GM19372 (cell line): Measurements from ENCODE around the gene CYP4V2.

ENCODE experiments used
- ATAC-seq: cut with Tn5 transposase; IDR thresholded peaks from one replicate; pipeline ENCODE4 v1.9.1; 2021; ENCODE audit warnings: mild to moderate bottlenecking, low read depth, moderate library complexity; ENCODE audit not compliant: unreplicated experiment

The CYP4V2 gene

DNA sequence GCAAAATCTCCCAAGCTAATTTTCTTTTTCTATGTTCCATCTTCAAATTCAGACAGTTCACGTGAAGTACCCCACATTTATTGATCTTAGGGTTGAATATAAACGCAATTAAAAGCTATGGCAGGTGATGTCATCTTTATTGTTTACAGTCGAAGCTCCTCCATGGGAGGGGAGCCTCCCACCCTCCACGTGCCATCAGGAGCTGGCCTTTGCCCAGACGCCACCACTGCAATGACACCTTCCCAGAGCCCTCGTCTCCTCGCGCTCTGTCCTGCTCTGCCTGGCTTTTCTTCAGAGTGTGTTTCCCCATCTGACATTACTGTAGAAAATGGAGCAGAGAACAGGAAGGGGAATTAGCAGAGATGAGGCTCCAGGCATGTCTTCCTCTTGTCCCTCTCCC lies 18.8 kb upstream of the CYP4V2 start:
- ATAC-seq: no peak

DNA sequence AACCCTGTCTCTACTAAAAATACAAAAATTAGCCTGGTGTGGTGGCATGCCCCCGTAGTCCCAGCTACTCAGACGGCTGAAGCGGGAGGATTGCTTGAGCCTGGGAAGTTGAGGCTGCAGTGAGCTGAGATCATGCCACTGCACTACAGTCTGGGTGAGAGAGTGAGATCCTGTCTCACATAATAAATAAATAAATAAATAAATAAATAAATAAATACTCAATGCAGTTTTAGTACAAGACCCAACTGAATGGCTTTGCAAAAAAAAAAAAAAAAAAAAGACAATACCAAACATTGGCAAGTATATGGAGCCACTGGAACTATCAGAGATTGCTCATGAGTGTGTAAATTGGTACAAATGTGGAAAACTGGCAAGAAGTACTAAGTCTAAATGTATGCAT lies 3.3 kb upstream of the CYP4V2 start:
- no peak for ATAC-seq

DNA sequence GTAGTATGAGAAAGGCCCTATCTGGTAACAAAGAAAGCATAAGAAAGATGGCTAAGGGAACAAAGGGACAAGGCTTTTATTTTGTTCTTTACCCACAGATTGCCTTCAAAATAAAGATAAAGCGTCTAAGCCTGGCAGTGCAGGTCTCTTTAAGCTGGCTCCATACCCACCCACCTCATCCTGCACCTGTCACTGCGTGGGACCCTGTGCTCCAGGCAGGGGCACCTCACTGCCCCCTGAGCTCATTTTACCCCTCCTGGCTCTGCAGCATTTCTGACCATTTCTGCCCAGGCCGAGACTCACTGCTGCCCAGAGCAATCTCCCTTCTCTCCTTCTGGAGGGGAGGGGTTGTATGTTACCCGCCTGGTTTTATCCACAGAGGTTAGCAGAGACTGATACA lies 1.7 kb upstream of the CYP4V2 start:
- no peak for ATAC-seq

DNA sequence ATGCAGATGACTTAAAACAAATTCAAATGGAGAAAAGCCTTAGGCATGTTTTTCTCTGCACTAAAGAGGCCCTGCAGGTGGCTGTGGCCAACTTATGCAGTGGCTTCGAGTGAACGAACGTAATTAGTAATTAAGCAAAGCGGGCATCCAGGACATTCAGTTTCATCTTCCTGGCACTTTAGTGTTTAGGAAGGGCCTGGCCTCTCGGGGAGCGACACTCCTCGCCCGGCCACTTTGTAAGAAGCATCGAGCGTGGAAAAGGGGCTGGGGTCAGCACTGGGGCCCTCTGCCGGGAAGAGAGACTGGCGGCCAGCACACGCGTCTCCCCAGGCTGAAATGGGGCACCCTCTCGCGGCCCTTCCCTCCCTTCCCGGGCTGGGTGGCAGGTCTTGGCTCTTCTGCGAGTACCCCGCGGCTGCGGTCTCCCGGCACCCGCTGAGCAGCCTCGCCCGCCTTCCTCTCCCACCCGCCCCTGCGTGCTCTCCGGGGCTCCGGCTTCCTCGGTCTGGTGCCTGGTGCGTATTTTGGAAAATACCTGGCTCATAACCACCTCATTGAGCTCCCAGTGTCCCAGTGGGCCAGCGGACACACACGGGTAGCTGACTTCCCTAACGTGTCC lies 677 bp upstream of the CYP4V2 start:
- peak; percentile 32 for ATAC-seq

DNA sequence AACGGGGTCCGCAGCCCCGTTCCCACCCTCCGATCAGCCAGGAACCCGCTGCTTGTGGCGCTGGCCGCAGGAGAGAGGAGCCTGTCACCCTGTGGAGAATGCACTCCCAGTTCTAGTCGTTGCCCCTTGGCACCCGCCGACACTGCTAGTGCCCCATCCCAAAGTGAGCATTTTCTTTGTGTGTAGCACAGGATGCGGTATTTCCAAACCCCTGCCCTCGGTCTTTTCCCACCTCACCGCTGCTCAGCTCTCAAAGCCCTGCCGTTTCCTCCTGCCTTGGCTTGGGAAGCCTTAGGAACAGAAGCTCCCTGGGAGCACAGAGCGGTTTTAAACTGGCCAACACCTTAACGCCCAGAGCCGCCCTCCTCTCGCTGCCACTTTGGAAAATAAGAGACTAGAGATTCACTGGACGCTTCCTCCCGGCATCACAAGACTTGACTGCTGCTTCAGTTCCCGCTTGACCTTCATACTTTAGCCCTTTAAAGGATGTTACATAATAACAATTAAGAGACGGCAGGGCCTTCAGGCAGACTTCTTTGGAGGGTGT lies 772 bp downstream of the CYP4V2 start:
- ATAC-seq: no peak

DNA sequence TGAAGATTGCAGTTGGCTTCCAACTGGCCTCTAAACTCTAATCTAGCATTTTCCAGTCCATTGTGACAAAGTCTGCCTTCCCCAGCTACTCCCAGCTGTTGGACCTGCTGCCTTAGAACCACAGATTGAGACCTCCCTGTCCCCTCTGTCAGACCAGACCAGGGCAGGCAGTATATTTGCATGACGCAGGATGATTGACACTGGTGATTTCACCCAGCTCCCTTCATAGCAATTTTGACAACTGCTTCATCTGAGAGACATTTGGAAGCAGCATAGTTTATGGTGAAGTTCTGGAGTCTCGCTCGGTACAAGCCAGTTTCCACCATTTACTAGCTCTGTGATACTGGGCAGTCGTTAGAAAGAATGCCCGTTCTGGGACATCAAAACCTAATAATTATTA lies 2.5 kb downstream of the CYP4V2 start:
- no peak for ATAC-seq

DNA sequence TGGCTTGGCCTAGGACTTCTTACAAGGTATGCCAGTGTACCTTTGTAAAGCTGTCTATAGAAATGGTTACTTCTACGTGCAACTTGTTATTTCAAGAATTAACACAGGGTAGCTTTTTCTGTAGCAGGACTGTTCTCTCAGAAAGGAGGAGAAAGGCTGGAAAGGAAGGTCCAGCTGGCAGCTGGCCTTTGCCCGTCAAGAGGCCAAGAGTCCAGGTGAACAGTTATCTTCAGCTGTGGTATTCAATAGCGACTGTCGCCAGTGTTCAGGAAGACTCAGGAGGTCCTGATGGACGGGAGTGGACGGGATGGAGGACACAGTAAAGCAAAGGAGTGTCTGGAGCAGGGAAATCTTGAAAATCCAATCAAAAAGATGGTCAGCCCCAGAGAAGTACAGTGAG lies 4.7 kb downstream of the CYP4V2 start:
- no peak for ATAC-seq

- no peak for ATAC-seq
These were observed 9.1 kb downstream of the CYP4V2 start for GRCh38 chr4:186200516-186200915.

DNA sequence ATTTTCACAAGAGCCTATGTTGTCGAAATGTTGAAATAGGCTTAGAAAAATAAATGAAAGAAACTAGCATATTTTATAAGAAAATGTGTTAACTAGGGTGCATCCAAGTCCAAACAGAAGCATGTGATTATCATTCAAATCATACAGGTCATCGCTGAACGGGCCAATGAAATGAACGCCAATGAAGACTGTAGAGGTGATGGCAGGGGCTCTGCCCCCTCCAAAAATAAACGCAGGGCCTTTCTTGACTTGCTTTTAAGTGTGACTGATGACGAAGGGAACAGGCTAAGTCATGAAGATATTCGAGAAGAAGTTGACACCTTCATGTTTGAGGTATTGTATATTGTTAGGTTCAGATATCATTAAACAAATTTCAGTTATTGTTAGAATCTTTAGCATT lies 9.6 kb downstream of the CYP4V2 start:
- no peak for ATAC-seq

DNA sequence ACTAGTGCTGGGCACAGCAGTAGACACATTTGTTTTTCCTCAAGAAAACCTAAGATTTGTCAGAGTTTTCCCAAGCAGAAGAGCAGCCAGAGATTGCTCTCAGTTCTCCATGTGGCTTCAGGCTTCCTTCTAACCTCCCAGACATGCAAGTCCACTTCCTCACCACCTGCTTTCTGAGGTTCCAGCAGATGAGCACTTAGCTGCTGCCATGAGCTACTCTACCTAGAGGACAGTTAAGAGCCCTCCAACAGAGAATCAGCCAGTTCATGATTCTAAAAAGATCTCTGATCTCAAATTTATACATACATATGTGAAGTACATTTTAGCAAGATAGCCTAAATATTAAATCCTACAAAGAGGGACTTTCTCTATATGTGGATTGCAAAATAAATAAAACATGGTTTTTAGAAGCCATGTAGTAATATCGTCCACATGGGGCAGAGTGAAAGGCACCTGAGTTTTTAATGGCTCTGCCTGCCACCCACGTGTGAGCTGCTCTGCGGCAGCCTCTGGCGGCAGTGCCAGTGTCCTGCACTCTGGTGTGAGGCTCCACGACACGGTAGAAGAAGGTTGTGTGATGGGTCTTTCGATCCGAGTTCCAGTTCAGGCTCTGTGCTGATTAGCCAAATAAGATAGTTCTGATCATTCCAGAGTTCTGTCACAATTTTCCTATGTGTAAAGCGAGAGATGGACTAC lies 10.3 kb downstream of the CYP4V2 start:
- ATAC-seq: peak; percentile 89

GRCh38 chr4:186202490-186203140 lies 11.2 kb downstream of the CYP4V2 start:
- ATAC-seq: no peak

DNA sequence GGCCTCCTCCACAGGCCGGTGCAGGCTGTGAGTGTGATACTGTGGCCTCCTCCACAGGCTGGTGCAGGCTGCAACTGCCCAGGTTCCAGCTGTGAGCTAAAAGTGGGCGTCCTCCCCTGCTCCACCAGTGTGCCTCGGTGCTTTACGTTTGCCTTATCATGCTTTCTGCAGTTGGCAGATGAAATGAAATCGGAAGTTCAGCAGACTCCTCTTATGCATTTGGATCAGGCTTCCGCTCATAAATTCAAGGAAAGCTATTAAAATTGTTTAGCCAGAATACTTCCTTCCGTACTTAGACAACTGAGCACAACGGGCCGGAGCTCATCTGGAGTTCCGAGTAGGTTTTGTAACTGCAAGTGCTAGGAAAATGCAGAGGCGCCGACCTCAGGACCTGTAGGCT lies 12.0 kb downstream of the CYP4V2 start:
- ATAC-seq: no peak

DNA sequence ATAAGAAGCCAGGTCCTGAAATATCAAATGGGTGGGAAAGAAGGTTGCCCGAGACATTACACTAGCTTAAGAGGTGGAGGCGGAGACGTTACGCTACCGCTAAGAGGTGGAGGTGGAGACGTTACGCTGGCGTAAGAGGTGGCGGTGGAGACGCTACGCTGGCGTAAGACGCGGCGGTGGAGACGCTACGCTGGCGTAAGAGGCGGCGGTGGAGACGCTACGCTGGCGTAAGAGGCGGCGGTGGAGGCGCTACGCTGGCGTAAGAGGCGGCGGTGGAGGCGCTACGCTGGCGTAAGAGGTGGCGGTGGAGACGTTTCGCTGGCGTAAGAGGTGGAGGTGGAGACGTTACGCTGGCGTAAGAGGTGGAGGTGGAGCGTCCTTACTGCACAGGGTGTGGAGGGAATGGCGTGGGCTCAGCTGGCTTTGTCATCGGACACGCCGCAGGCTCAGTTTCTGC lies 12.8 kb downstream of the CYP4V2 start:
- peak; percentile 63 for ATAC-seq

- no peak for ATAC-seq
These were observed 13.3 kb downstream of the CYP4V2 start for GRCh38 chr4:186204686-186205085.

GRCh38 chr4:186205156-186205555 lies 13.8 kb downstream of the CYP4V2 start:
- no peak for ATAC-seq

DNA sequence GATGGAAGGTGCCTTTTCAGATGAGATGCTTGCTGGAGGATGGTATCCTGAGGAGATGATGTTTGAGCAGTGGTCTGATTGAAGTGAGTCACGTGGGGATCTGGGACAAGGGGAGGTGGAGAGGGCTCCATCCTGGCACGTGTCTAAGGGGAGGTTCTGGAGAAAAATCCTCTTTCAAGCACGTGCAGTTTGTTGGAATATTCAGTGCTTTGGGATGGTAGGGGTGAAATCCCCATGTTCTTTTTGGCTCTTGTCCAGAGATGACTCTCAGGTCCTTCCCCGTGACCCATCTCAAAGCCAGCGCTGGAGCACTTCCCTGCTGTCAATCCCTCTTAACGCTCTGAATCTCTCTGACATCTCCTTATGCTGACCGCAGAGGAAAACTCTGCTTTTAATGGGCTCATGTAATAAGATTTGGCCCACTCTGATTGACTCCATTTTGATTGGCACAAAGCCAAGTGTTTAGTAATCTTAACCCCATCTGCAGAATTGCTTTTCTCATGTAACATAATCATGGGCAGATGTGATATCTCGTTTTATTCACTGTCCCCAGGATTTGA lies 25.2 kb downstream of the CYP4V2 start:
- no peak for ATAC-seq

GRCh38 chr4:186217733-186218293 lies 26.4 kb downstream of the CYP4V2 start:
- no peak for ATAC-seq

DNA sequence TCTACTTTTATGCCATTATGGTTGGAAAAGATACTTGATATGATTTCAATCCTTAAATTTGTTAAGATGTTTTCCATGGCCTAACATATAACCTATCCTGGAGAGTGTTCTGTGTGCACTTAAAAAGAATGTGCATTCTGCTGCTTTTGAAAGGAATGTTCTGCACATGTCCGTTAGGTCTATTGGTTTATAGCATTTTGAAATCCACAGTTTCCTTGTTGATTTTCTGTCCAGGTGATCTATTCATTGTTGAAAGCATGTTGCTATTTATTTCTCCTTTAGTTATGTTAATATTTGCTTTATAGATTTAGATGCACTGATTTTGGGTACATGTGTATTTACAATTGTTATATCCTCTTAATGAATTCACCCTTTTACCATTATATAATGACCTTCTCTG lies 30.3 kb downstream of the CYP4V2 start:
- ATAC-seq: no peak

DNA sequence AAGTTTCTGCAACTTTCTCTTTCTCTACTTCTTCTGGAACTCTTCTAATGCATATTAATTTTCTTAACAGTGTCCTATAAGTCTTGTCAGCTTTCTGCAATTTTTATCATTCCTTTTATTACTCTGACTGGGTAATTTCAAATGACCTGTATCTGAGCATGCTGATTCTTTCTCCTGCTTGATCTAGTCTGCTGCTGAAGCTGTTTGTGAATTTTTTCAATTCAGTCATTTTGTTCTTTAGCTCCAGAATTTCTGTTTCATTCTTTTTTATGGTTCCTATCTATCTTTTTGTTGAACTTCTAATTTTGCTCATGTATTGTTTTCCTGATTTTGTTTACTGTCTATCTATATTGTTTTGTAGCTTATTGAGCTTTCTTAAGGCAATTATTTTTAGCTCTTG lies 34.5 kb downstream of the CYP4V2 start:
- ATAC-seq: no peak

DNA sequence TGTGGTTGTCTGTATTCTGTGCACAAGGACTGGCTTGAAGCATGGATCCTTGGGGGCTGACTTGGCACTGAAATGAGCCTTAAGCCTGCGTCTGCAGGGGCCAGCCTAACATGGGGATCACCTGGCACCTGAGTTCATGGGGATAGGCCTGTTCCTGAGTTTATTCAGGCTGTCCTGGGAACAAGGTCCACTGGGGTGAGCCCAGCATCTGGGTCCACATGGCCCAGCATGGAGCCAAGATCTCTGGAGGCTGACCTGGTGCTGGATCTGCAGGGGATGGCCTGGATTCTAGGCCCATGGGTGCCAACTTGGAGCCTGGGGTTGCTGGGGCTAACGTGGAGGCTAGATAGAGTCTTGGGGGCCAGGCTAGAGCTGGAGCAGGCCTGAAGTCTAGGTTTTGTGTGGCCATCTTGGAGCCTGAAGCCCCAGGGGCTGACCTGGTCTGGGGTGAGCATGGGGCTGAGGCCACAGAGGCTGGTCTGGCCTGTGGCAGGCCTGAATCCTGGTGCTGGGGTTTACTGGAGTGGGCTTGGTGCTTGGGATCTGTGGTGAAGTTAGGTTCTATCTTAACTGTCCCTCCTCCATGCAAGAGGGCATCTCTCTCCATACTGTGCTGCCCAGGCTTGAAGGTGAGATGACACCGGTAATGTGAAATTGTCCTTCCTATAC lies 35.3 kb downstream of the CYP4V2 start:
- no peak for ATAC-seq
